ENCODE measurements around the gene COL16A1.
"Not testable (repeated sequence)": the region's sequence is repeated elsewhere in the genome, so short reads cannot be mapped to it uniquely, and the experiment has no call there.

The COL16A1 gene

DNA sequence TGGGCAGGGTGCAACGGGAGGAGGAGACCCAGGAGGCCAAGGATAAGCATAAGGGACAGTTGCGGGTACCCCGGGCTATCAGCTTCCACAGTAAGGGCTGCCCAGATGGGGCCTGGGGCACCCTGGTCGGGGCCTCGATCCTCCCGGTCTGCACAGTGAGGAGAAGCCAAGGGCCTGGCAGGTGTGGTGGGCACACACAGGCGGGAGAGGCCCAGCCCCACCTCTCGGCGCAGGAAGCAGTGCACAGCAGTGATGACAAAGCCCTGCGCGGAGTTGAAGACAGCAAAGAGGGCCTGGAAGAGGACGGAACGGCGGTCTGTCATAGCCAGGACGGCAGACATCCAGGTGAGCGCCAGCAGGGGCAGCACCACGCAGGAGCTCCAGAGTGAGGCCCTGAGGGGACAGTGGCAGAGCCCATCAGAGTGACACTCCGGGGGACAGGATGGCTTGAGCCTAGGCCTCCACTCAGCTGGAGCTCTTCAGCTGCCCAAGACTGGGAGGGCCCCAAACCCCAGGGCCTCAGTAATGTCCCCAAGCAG is 29.0 kb upstream of the COL16A1 start:
- DNase-seq (ENCODE audit: low read depth): no peak

DNA sequence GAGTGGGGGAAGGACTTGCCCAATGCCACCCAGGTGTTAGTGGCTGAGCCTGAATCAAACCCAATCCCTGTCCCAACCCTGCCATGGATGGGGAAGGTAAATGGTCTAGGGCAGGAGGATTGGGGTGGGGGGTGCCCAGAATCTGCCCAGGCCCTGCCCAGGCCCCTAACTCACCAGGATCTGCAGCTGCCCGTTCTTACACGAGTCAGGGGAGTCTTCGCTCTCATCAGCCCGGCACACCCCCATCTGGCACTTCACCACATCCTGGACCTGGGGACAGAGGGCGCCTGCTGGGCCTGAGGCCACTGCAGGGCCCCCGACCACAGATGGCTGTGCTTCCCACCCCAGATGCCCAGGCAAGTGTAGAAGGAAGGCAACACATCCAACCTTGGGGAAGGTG is 28.5 kb upstream of the COL16A1 start:
- no peak for DNase-seq (ENCODE audit: low read depth)

DNA sequence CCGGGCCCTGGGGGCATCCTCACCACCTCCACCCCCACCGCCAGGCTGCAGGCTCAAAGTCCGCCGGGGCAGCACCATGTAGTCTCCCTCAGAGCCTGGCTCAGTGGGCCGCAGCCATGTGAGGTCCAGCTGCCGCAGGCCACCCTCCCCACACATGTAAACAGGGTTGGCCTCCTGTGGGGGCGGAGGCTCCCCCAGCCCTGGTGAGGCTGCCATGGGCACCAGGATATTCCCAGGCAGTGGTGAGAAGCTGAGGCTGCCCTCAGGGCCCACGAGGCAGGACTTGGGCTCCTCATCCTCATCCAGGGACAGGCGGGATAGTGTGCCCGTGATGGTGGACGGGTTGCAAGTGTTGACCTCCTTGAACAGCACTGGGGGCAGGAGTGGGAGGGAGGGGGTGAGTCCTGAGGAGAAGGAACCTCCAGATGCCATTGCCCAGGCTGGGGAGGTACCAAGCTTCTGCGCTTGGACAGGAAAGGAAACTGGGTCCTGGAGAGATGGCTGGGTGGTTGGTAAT is 27.3 kb upstream of the COL16A1 start:
- DNase-seq (ENCODE audit: low read depth): no peak

- no peak for DNase-seq (ENCODE audit: low read depth)
These were observed 26.7 kb upstream of the COL16A1 start for GRCh38 chr1:31730336-31731048.

- DNase-seq (ENCODE audit: low read depth): no peak
These were observed 24.0 kb upstream of the COL16A1 start for GRCh38 chr1:31727849-31728248.

DNA sequence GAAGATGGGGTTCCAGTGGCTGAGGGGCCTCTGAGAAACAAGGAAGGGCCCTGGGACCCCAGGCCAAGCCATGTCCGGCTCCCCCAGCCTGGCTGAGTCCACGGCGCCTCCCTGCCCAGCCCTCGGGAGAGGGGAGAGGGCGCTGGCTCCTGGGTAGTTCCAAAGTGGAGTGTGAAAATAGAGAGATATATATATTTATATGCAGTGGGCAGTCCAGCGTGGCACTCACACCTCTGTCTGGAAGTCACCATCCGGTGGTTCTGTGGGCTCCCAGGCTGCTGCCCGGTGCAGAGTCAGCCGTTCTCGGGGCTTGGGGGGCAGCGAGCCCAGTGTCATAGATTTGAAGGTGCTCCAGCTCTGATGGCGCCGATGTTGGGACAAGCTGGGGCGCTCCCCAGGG is 23.4 kb upstream of the COL16A1 start:
- DNase-seq (ENCODE audit: low read depth): no peak

GRCh38 chr1:31726715-31727114 is 22.9 kb upstream of the COL16A1 start:
- DNase-seq (ENCODE audit: low read depth): no peak

DNA sequence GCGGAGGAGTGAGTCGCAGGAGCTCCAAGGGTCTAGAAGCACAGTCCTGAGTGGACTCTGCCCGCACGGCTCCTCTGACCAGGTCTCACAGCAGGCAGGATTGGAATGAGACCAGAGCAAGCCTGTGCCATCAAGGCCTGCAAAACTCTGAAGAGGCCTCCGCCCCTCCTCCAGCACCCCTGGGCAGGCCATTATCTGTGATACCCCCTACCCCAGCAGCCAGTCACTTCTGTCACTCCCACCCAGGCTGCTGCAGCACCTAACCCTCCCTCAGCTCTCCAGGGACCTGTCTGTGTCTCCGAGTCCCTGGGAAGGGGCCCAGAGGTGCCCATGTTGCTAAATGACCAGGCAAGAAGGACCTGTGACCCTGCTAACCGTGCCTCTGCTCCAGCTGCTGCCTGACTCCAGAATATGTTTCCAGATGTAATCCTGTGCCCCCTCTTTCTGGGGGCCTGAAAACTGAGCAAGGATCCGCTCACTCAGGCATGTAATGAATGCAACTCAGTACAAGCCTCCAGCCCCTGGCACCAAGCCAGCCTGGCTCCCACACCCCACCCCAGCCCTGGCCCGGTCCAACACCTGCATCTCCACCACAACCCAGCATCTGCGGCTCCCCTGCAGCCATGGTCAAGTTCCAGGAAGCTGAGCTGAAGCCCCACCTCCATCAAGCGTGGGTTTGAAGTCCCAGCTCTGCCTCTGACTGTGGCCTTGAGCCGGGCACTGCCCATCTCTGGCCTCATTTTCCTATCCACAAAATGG is 22.1 kb upstream of the COL16A1 start:
- DNase-seq (ENCODE audit: low read depth): no peak

GRCh38 chr1:31725134-31725533 is 21.3 kb upstream of the COL16A1 start:
- DNase-seq (ENCODE audit: low read depth): no peak

DNA sequence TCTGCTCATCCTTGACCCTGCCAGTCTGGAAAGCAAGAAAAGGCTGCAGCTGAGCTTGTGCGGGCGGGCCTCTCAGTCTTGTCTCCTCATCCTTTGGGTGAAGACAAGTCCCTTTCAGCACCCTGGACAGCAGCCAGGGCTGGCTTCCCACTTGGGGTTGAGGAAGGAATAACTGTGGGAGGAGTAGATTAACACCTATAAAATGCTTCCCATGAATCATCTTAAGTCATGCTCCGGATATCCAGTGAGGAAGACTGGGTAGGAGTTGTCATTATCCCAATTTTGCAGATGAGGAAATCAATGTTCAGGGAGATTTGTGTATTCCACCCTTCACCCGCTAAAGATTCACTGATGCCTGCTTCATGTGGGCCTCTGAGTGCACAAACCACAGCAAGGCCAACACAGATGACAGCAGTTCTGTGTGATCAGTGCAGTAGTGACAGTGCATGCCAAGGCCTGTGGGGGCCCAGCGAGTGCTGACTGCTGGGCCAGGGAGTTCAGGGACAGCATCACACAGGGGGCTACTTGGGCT is 20.1 kb upstream of the COL16A1 start:
- DNase-seq (ENCODE audit: low read depth): no peak

- no peak for DNase-seq (ENCODE audit: low read depth)
These were observed 14.6 kb upstream of the COL16A1 start for GRCh38 chr1:31718327-31718897.

GRCh38 chr1:31717341-31717740 is 13.5 kb upstream of the COL16A1 start:
- DNase-seq (ENCODE audit: low read depth): no peak

GRCh38 chr1:31715873-31716220 is 12.0 kb upstream of the COL16A1 start:
- DNase-seq (ENCODE audit: low read depth): no peak

DNA sequence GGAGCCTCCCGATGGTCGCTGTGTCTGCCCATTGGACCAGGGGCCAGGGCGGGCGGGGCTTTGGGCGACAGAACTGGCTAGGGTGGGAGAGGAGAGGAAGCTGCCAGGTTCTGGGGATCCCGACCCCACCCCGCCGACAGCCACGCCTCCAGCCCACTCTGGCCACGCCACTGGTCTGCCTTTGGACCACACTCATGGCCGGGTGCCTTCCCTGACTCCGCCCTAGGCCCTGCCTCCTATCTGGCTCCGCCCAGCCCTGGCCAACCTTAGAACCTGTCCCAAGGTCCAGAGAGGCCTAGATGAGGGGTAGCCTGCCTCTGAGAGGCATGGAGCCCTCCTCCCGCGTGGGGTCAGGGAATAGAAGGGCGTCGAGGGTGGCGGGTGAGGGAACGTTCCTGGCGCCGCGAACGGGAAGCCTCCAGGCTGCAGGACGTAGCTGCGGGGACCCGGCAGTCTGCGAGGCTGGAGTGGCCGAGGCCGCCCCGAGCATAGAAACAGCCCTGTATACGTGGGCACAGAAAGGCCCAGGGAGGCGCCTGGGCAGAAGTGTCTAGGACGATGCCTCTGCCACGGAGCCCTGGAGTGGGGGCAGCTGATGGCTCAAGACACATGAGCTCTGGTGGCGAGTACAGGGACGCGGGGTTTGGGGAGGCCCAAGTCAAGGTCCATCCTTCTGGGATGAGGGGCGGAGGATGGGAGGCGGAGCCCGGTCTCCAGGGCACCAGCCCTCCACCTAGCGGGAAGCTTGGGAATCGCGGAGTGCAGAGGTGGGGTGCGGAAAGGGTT is 11.5 kb upstream of the COL16A1 start:
- DNase-seq (ENCODE audit: low read depth): no peak

- no peak for DNase-seq (ENCODE audit: low read depth)
These were observed 10.7 kb upstream of the COL16A1 start for GRCh38 chr1:31714442-31715086.

GRCh38 chr1:31712630-31713029 is 8.8 kb upstream of the COL16A1 start:
- DNase-seq (ENCODE audit: low read depth): no peak

DNA sequence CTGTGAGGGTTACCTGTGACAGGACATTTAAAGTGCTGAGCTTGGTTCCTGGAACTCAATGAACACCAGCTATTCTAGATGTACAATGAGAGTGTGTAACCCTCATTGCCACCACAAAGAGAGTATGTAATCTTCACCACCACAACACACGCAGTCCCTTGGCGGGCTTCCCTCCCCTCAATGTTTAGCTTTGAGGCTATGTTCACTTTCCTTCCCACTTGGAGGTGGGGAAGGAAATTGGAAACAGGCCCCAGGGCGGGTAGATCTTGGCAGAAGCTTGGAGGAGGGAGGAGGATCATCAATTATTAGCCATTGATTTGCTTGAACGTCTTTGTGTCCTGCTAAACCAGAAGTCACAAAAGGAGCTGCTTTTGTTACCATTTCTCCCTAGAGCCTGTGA is 8.3 kb upstream of the COL16A1 start:
- DNase-seq (ENCODE audit: low read depth): no peak

GRCh38 chr1:31708324-31708723 is 4.5 kb upstream of the COL16A1 start:
- DNase-seq (ENCODE audit: low read depth): no peak

- DNase-seq (ENCODE audit: low read depth): no peak
These were observed 3.9 kb upstream of the COL16A1 start for GRCh38 chr1:31707711-31708110.

- not testable (repeated sequence) for DNase-seq (ENCODE audit: low read depth)
These were observed 3.3 kb upstream of the COL16A1 start for GRCh38 chr1:31707059-31707600.

All from T-helper 22 cell (primary cell).